Neutrophil (primary cell): ENCODE results near the gene CREB3L2.

Experiments
- H3K27ac ChIP-seq: fragments of 200-600 bp; sonication (generic); 2 replicates; pipeline ENCODE4 v1.5.1; 2016; ENCODE audit warnings: mild to moderate bottlenecking, moderate library complexity
- H3K27me3 ChIP-seq: fragments of 200-600 bp; sonication (generic); 2 replicates; pipeline ENCODE4 v1.6.0; 2016; ENCODE audit warnings: mild to moderate bottlenecking
- H3K36me3 ChIP-seq: fragments of 200-600 bp; sonication (generic); 2 replicates; pipeline ENCODE4 v1.5.1; 2017
- H3K4me1 ChIP-seq, 2 experiments: fragments of 200-600 bp in 1 of 2; sonication (generic) in 1 of 2; 1 replicate in 1 of 2; 2 replicates in 1 of 2; pipeline versions ENCODE4 v1.5.1 to v1.6.1; 2013 to 2016; ENCODE audit warnings: low read depth in 1 of 2, low read length in 1 of 2, mild to moderate bottlenecking in 1 of 2, moderate library complexity in 1 of 2; ENCODE audit not compliant: control insufficient read depth in 1 of 2, insufficient read depth in 1 of 2
- H3K4me3 ChIP-seq, 2 experiments: fragments of 200-600 bp in 1 of 2; sonication (generic) in 1 of 2; 1 replicate in 1 of 2; 2 replicates in 1 of 2; pipeline ENCODE4 v1.5.1; 2013 to 2016; ENCODE audit warnings: low read depth in 1 of 2, low read length in 1 of 2, mild to moderate bottlenecking in 1 of 2, moderate library complexity in 1 of 2
- H3K9me3 ChIP-seq: fragments of 200-600 bp; sonication (generic); 2 replicates; pipeline ENCODE4 v1.5.1; 2016
- CTCF ChIP-seq: fragments of 200-600 bp; sonication (generic); IDR thresholded peaks from 2 replicates; pipeline ENCODE4 v1.5.1; 2016; ENCODE audit warnings: antibody characterized with exemption

CREB3L2 gene

DNA sequence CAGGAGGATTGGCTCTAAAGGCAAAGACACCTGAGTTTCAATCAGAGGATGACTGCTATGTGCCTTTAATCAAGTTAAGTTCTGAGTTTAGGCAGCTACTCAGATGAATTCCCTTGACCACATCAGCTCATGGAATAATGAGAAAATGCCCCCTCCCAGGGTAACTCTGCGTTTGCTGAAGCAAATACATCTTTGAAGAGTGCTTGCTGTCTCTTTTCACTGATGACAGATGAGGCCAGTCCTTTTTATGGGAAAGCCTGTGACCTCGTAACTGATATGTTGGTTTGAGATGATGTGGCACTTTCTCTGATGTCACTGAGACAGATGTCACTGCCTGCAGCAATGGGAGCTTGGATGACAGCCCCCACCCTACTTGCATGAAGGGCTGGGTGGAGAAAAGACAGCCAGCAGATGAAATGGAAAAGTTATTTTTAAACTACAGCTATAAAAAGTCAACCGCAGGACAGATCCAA is 111.4 kb downstream of the CREB3L2 start:
- no peak overlapping the region for H3K27ac ChIP-seq
- no peak for TF ChIP-seq CTCF

DNA sequence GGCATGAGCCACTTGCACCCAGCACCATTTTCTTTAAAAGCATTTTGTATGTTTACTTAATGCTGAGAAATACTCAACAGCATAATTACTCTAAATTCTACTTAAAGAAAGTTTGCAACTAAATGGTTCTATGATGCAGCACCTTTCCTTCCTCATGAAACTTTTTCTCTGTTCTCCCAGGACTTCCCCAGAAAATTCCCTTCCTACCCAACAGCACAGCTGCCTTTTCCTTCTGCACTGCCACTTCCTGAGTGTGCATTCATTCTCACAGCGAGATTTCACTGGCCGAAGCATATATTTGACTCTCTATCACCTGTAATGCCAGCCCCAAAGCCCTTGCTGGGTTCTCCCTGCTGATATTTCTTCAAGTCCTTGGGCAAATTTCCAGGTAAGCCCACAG is 113.6 kb downstream of the CREB3L2 start:
- peaks cover 23% of the 10 kb centered on the region for H3K36me3 ChIP-seq

More for the DNA sequence above, 111.4 kb downstream of the CREB3L2 start:
- Histone ChIP-seq H3K27me3 (no peaks in the 10 kb centered on the region), H3K9me3 (no peaks in the 10 kb centered on the region), H3K4me3 (no peak overlapping the region), H3K36me3 (peaks cover 4% of the 10 kb centered on the region), H3K4me1 (peaks cover 7 to 26% of the 10 kb centered on the region in 2 experiments)

GRCh38 chr7:137886746-137887145 is 115.1 kb downstream of the CREB3L2 start:
- H3K4me3 ChIP-seq, result no peak overlapping the region
- H3K9me3 ChIP-seq, result no peaks in the 10 kb centered on the region
- no peaks in the 10 kb centered on the region for H3K27me3 ChIP-seq
- peaks cover 38% of the 10 kb centered on the region for H3K36me3 ChIP-seq
- no peak overlapping the region for H3K27ac ChIP-seq
- peaks cover 0 to 13% of the 10 kb centered on the region in 2 experiments for H3K4me1 ChIP-seq
- no peak for TF ChIP-seq CTCF

More for the DNA sequence above, 113.6 kb downstream of the CREB3L2 start:
- no peak overlapping the region for H3K27ac ChIP-seq
- H3K4me3 ChIP-seq, result no peak overlapping the region
- H3K4me1 ChIP-seq, result peaks cover 0 to 13% of the 10 kb centered on the region in 2 experiments
- no peak for TF ChIP-seq CTCF
- H3K27me3 ChIP-seq, result no peaks in the 10 kb centered on the region
- H3K9me3 ChIP-seq, result no peaks in the 10 kb centered on the region

DNA sequence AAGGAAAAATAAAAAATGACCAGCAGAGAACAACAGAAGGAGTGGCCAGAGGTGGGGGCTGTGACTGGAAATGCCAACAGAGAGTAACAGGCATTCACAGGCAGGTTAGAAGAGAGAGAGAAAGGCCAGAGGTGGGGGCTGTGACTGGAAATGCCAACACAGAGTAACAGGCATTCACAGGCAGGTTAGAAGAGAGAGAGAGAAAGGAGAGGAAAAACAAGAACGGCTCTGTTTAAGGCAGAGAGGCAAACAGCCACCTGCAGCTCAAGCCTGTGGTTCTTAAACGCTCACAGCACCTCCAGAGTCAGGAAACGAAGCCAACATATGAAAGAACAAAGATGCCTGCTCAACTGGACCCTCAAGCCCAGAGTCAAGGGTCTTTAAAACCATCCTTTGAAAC is 115.6 kb downstream of the CREB3L2 start:
- H3K27me3 ChIP-seq, result no peaks in the 10 kb centered on the region
- no peak for TF ChIP-seq CTCF

DNA sequence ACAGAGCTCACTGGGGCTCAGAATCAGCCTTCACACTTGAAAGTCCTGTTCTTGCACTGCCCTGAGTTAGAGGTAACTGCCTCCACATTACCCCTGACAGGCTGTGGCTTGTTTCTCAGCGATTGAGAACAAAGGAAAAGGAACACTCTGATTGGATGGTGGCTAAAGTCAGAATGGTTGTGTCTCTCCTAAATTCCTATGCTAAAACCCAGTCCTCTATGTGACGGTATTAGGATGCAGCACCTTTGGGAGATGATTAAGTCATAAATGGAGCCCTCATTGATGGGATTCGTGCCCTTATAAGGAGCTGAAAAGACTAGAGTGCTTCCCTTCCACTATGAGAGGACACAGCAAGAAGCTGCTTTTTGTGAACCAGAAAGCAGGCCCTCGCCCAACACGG is 116.2 kb downstream of the CREB3L2 start:
- no peak for TF ChIP-seq CTCF
- Histone ChIP-seq H3K4me3 (no peak overlapping the region), H3K9me3 (no peaks in the 10 kb centered on the region), H3K36me3 (peaks cover 41% of the 10 kb centered on the region), H3K27ac (no peak overlapping the region), H3K27me3 (no peaks in the 10 kb centered on the region), H3K4me1 (peaks cover 3 to 14% of the 10 kb centered on the region in 2 experiments)

More for the DNA sequence above, 115.6 kb downstream of the CREB3L2 start:
- no peaks in the 10 kb centered on the region for H3K9me3 ChIP-seq
- no peak overlapping the region for H3K4me3 ChIP-seq
- no peak overlapping the region for H3K27ac ChIP-seq
- peaks cover 41% of the 10 kb centered on the region for H3K36me3 ChIP-seq
- peaks cover 0 to 13% of the 10 kb centered on the region in 2 experiments for H3K4me1 ChIP-seq
